Mesenchymal stem cell (in vitro differentiated cells and primary cell): Measurements from ENCODE around the gene PSORS1C1. TPM values are rescaled to one million over a fixed set of nuclear protein-coding genes. Genes with fewer than 3 reads are reported as not detected.
"Not testable (repeated sequence)": the region's sequence is repeated elsewhere in the genome, so short reads cannot be mapped to it uniquely, and the experiment has no call there.

Experiments
- DNase-seq: peaks from one replicate; pipeline ENCODE4 v3.0.0-alpha.2; 2013
- H2AFZ ChIP-seq: one replicate; pipeline ENCODE4 v1.6.1; 2013; ENCODE audit warnings: low read depth, mild to moderate bottlenecking, control low read depth, inconsistent platforms, low read length, moderate library complexity
- H2AK5ac ChIP-seq: 2 replicates; pipeline ENCODE4 v1.6.1; 2013; ENCODE audit warnings: low read length, moderate library complexity, mild to moderate bottlenecking, inconsistent platforms; ENCODE audit not compliant: severe bottlenecking
- H2BK120ac ChIP-seq: one replicate; pipeline ENCODE4 v1.6.1; 2013; ENCODE audit warnings: low read depth, mild to moderate bottlenecking, inconsistent platforms, low read length, moderate library complexity
- H2BK12ac ChIP-seq, 2 experiments: one replicate each; pipeline ENCODE4 v1.6.1; 2013; ENCODE audit warnings: inconsistent platforms in 2 of 2, low read length in 2 of 2, mild to moderate bottlenecking in 2 of 2, moderate library complexity in 2 of 2, control low read depth in 1 of 2
- H2BK15ac ChIP-seq: one replicate; pipeline ENCODE4 v1.6.1; 2013; ENCODE audit warnings: mild to moderate bottlenecking, low read depth, inconsistent platforms; ENCODE audit not compliant: poor library complexity, severe bottlenecking
- H2BK5ac ChIP-seq: 2 replicates; pipeline ENCODE4 v1.6.1; 2013; ENCODE audit warnings: low read depth, mild to moderate bottlenecking, low read length, control low read depth, inconsistent platforms; ENCODE audit not compliant: poor library complexity, severe bottlenecking
- H3K14ac ChIP-seq, 2 experiments: one replicate each; pipeline ENCODE4 v1.6.1; 2013; ENCODE audit warnings: inconsistent platforms in 2 of 2, low read length in 2 of 2, control low read depth in 1 of 2, mild to moderate bottlenecking in 1 of 2, moderate library complexity in 1 of 2
- H3K18ac ChIP-seq, 2 experiments: one replicate each; pipeline ENCODE4 v1.6.1; 2013; ENCODE audit warnings: inconsistent platforms in 2 of 2, low read length in 2 of 2, control low read depth in 1 of 2, low read depth in 1 of 2, mild to moderate bottlenecking in 1 of 2
- H3K23ac ChIP-seq, 2 experiments: one replicate each; pipeline ENCODE4 v1.6.1; 2013; ENCODE audit warnings: inconsistent platforms in 2 of 2, low read length in 2 of 2, mild to moderate bottlenecking in 2 of 2, moderate library complexity in 2 of 2, control low read depth in 1 of 2
- H3K27ac ChIP-seq: 2 replicates; pipeline ENCODE4 v1.5.1; 2013; ENCODE audit warnings: mild to moderate bottlenecking, moderate library complexity, low read length, control low read depth, inconsistent platforms; ENCODE audit not compliant: poor library complexity, severe bottlenecking
- H3K27me3 ChIP-seq, 2 experiments: 2 replicates each; pipeline versions ENCODE4 v1.6.1 to v1.7.0; 2013; ENCODE audit warnings: low read length in 2 of 2, mild to moderate bottlenecking in 2 of 2, moderate library complexity in 2 of 2, control low read depth in 1 of 2, inconsistent platforms in 1 of 2; ENCODE audit not compliant: control insufficient read depth in 1 of 2, insufficient read depth in 1 of 2
- H3K36me3 ChIP-seq, 2 experiments: 2 replicates each; pipeline versions ENCODE4 v1.6.1 to v1.7.0; 2013; ENCODE audit warnings: low read length in 2 of 2, control low read depth in 1 of 2, inconsistent platforms in 1 of 2, low read depth in 1 of 2, mild to moderate bottlenecking in 1 of 2; ENCODE audit not compliant: insufficient read depth in 2 of 2, control insufficient read depth in 1 of 2
- H3K4ac ChIP-seq, 2 experiments: one replicate each; pipeline ENCODE4 v1.6.1; 2013; ENCODE audit warnings: inconsistent platforms in 2 of 2, low read length in 2 of 2, mild to moderate bottlenecking in 2 of 2, moderate library complexity in 2 of 2, control low read depth in 1 of 2, low read depth in 1 of 2
- H3K4me1 ChIP-seq: 2 replicates; pipeline ENCODE4 v1.6.1; 2013; ENCODE audit warnings: low read depth, low read length, control low read depth; ENCODE audit not compliant: control insufficient read depth, insufficient read depth
- H3K4me2 ChIP-seq: 2 replicates; pipeline ENCODE4 v1.6.1; 2013; ENCODE audit warnings: low read length, mild to moderate bottlenecking, inconsistent platforms; ENCODE audit not compliant: poor library complexity, severe bottlenecking
- H3K4me3 ChIP-seq, 2 experiments: 2 replicates each; pipeline versions ENCODE4 v1.5.1 to v1.7.0; 2013; ENCODE audit warnings: low read length in 2 of 2, mild to moderate bottlenecking in 2 of 2, control low read depth in 1 of 2, low read depth in 1 of 2; ENCODE audit not compliant: insufficient read depth in 1 of 2
- H3K79me1 ChIP-seq: replicated peaks from 2 replicates; pipeline ENCODE4 v1.6.1; 2013; ENCODE audit warnings: mild to moderate bottlenecking, control low read depth, low read length, inconsistent platforms; ENCODE audit not compliant: poor library complexity, severe bottlenecking
- H3K9ac ChIP-seq: 2 replicates; pipeline ENCODE4 v1.7.0; 2013; ENCODE audit warnings: mild to moderate bottlenecking, low read length, moderate library complexity
- H3K9me3 ChIP-seq: 2 replicates; pipeline ENCODE4 v1.7.0; 2013; ENCODE audit warnings: mild to moderate bottlenecking, low read length; ENCODE audit not compliant: control insufficient read depth
- H4K8ac ChIP-seq: one replicate; pipeline ENCODE4 v1.6.1; 2013; ENCODE audit warnings: inconsistent platforms, mild to moderate bottlenecking, low read length, moderate library complexity
- H4K91ac ChIP-seq: one replicate; pipeline ENCODE4 v1.6.1; 2013; ENCODE audit warnings: mild to moderate bottlenecking, low read length, inconsistent platforms
- WGBS: methylation state at CpG from one replicate; pipeline ENCODE4 v1.1.7; 2013; ENCODE audit warnings: mixed read lengths; 5-methylcytosine and 5-hydroxymethylcytosine counted together
- small RNA-seq: library from polyadenylated mRNA; stranded (forward); fragments of <200 nt; extraction: miRNeasy Mini kit (QIAGEN cat#:217004); gene quantifications from one replicate; pipeline ENCODE3, GENCODE V24; 2013; ENCODE audit warnings: low read depth

The PSORS1C1 gene

DNA sequence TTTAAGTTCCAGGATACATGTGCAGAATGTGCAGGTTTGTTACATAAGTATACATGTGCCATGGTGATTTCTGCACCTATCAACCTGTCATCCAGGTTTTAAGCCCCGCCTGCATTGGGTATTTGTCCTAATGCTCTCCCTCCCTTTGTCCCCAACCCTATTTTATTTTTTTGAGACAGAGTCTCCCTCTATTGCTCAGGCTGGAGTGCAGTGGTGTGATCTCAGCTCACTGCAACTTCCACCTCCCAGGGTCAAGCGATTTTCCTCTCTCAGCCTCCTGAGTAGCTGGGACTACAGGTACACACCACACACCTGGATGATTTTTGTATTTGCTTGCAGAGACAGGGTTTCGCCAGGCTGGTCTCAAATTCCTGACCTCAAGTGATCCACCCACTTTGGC lies 74.6 kb downstream of the PSORS1C1 start:
- H2BK120ac ChIP-seq, H3K4ac ChIP-seq, DNase-seq, H3K4me3 ChIP-seq, H3K4me2 ChIP-seq, H4K8ac ChIP-seq, H3K79me1 ChIP-seq, H3K9me3 ChIP-seq, H3K36me3 ChIP-seq, H2BK5ac ChIP-seq, H3K18ac ChIP-seq, H3K27me3 ChIP-seq, H3K4me1 ChIP-seq, H3K14ac ChIP-seq, H3K9ac ChIP-seq, H2AK5ac ChIP-seq, H2BK15ac ChIP-seq, H3K23ac ChIP-seq, H4K91ac ChIP-seq, H2BK12ac ChIP-seq, H2AFZ ChIP-seq, H3K27ac ChIP-seq: not testable (repeated sequence)
- WGBS: 69% methylated on average over 3 of the region's 3 CpGs

Small RNA genes within 50 kb of the gene (small RNA-seq; reads per million reads assigned to genes)
- gene POLR2LP1 (not detected), gene RNU6-1133P (not detected)
